HK-2 (cell line): ENCODE data around the gene PTPRN2.

Experiments
- DNase-seq: peaks from one replicate; pipeline ENCODE4 v3.0.0-alpha.2; 2018; ENCODE audit not compliant: unreplicated experiment

PTPRN2 gene

DNA sequence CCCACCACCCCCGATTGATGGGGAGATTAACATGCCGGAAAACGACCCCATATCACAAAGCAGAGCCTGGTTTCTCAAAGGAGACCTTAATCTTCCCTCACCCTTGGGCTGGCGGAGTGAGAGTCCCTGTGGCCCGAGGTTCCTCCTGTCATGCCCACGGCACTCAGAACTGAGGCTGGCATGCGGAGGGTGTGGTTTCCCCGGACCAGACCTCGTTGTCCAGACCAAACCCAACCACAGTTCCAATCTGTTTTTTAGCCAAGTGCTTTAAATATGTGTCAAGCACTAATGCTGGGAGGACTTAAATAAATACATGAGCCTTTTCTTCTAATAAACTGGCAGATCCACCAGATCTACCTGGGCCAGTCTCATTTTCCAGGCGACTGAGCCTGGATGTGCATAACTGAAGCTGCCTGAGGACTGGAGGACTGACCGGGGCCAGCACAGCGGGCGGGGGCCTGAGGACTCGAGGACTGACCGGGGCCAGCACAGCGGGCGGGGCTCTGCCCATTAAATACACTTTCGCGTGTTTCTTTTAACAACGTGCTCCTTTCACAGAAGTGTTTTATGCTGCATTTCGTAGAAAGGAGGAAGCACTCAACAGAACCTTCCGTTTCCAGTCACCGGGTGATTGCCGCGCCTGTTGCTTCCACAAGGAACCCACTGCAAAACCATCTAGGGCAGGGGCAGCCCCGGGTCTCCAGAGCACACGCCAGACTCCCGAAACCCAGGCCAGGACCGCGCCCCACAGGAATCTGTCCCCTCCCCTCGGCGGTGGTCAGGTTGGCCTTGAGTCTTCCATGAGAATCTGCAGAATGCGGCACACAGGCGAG lies 334.6 kb downstream of the PTPRN2 start:
- DNase-seq, result no peak

DNA sequence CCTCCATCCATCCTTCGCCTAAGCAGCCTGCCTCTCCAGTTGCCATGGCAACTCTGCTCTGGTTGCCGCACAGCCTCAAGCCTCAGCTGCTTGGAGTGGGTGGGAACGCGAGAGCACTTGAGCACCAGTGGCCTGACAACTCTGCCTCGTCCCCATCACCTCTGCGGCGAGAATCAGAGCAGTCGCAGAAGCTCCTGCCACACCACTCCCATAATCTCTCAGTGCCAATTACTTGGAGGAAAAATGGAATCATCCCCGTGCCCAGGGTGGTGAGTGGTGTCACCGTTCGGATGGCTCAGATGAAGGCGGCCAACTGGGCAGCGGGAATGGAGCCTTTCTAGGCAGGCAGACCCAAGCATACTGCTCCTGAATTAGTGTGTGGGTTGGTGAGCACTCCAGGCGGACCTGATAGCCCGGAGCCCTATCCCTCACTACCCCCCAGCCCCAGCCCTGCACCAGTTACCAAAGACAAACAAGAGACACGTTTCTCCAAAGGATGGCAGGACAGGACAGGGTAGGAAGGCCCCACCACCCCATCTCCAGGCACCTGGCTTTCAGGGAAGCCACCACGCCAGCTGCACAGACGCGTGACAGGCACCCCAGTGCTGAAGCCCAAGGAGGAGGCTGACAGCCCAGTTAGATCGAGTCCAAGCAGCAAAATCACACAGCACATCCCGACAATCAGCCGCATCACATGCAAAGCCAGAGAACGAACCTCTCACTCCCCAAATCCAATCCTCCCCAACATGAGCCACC lies 335.4 kb downstream of the PTPRN2 start:
- DNase-seq, result no peak

- no peak for DNase-seq
Measured at GRCh38 chr7:158251061-158251965, 336.3 kb downstream of the PTPRN2 start.

GRCh38 chr7:158249692-158250091 lies 337.9 kb downstream of the PTPRN2 start:
- DNase-seq, result no peak

DNA sequence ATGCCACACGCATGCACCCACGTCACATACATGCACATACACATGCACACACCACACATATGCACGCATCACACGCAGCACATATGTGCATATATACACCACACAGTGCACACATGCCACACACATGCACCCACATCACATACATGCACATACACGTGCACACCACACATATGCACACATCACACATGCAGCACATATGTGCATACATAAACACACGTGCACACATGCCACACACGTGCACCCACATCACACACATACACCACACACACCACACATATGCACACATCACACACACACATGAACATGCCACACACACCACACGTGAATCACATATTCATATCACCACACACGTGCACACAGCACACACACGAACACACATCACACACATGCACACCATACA lies 338.8 kb downstream of the PTPRN2 start:
- DNase-seq, result no peak

DNA sequence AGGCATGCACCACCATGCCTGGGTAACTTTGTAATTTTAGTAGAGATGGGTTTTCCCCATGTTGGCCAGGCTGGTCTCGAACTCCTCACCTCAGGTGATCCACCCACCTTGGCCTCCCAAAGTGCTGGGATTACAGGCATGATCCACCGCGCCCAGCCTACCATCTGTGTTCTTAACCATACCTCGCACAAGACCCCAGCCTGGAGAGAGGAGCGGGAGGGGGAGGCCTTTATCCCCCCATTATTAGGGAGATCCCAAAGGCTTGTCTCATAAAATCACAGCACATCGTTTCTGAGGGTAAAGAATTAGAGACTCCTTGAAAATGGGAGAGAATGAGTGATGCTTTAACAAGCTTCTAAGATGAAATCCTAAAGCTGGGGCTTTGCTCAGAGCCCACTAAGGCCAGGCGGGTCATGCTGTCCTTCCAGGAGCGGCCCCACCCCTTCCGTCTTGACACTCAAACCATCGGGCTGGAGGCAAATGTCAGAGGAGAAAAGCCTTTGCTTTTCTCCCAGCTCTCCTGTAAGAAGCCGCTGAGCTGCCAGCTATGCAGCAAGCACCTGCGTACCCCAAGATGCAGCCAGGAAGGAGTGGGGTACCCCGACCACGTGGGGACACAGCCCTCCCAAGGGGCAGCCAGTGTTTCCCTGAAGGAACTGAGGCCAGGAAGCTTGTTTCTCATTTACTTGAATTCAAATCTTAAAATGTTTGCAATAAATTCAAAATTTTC lies 339.7 kb downstream of the PTPRN2 start:
- DNase-seq, result no peak

DNA sequence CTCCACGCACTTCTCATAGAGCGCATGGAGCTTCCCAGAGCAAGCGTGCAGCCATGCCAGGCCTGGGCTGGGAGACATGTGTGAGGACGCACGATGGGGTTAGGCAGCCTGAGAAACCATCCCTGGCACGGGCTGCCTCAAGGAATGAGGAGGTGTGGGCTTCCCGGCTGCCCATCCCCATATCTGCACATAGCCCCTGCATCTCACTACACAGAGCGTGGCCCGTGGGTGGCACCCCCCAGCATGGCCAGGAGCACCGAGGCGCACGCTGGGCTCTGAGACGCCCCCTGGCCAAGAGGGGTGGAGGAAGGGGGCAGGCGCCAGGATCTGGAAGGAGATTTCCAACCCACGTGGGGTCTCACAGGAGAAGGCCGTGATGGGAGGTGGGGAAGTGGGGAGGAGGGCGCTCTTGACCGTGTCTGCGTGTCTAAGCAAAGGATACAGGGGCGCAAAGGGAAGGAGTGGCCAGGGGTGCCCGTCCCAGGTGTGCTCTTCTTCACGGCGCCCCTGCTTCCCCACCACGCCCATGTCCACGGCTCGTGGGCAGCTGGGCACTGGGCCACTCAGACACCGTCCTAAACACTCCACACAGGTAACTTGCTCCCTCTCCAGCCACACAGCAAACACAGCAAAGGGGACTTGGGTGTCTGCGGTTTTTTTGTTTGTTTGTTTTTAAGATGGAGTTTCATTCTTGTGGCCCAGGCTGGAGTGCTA lies 340.5 kb downstream of the PTPRN2 start:
- no peak for DNase-seq

- no peak for DNase-seq
Measured at GRCh38 chr7:158246272-158246959, 341.2 kb downstream of the PTPRN2 start.

- no peak for DNase-seq
Measured at GRCh38 chr7:158245724-158246041, 341.9 kb downstream of the PTPRN2 start.

GRCh38 chr7:158244873-158245723 lies 342.5 kb downstream of the PTPRN2 start:
- DNase-seq, result no peak

- no peak for DNase-seq
Measured at GRCh38 chr7:158244430-158244829, 343.2 kb downstream of the PTPRN2 start.

DNA sequence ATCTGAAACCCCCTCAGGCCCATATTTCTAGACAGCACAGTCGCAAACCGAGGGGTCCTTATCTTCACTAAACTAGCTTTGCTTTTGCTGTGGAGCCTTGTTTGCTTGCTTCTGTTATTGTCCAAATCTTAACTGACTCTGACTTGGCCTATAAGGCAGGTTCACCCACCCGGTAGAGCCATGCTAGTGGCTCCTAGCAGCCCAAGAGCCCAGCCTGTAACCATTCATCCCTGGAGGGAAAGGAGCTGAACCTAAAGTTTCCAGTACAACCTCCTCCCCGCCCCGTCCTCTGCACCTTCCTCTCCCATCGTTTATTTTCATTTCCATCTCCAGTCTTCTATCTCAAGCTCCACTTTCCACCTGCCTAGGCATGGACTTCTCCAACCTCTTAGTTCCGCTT lies 345.7 kb downstream of the PTPRN2 start:
- DNase-seq, result no peak

GRCh38 chr7:158240801-158241200 lies 346.8 kb downstream of the PTPRN2 start:
- no peak for DNase-seq

DNA sequence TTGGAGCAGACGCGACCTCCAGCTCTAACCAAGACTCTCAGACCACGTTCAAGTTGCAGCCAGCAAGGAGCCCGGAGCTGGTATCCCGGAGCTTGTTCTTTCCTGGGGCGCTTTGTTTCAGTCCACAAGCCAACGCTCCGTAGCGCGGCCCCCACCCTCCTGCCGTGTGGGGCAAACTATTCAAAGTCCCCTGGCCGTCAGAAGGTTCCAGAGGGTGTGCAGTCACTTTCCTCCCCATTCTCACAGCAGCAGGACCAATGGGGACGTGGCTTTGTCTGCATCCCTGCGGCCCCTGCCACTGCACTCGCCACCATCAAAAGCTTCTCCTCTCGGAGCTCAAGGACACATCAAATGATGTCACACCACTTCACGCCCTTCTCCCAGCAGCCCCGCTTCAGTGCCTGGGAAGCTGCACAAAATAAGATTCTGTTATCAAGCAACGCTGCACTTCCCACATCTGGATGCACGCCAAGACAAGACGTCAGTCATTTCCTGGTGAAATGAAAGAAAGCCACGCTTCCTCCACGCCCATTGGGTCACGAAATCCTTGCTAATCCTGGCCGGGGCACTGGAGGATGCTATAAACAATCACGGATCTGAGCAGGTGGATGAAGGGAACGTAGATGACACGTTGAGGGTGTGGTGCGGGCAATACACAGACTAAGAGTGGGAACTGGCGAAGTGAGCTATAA lies 348.2 kb downstream of the PTPRN2 start:
- no peak for DNase-seq

- DNase-seq, result no peak
Measured at GRCh38 chr7:158238616-158239289, 348.9 kb downstream of the PTPRN2 start.

DNA sequence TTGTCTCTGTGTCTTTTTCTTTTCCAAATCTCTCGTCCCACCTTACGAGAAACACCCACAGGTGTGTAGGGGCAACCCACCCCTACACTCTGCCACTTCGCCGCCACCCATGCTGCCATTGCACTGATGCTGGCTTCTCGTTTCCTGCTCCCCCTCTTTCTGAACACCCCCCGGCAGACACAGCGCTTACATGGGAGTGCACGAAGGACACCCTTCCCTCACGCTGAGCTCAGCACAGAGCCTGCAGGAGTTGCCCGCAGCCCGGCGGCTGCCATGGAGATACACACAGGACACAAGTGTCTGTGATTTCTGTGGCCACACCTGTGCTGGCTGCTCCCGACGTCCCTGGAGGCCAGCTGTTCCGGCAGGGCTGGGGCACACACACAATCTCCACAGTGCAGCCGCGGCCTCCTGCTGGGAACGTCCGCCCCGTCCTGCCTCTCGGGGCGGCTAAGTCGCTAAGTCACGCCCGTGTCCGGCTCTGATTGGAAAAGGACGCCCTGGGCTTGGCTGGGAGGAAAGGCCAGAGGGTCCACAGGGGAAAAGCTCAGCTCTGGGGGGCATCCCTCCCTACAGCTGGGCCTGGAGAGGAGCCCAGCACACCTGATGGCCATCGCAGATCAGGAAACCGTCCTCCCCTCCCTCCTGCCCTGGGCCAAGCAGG lies 349.8 kb downstream of the PTPRN2 start:
- DNase-seq, result no peak

GRCh38 chr7:158236400-158236799 lies 351.2 kb downstream of the PTPRN2 start:
- DNase-seq, result no peak

GRCh38 chr7:158235862-158236261 lies 351.8 kb downstream of the PTPRN2 start:
- no peak for DNase-seq
